Measurements from ENCODE around the gene FUBP3. TPM values are rescaled to one million over a fixed set of nuclear protein-coding genes. Genes with fewer than 3 reads are reported as not detected.

FUBP3 gene
- polyA plus RNA-seq, 1 of the 3 experiments (the other 2 are of a cell fraction), result 55.1 TPM

DNA sequence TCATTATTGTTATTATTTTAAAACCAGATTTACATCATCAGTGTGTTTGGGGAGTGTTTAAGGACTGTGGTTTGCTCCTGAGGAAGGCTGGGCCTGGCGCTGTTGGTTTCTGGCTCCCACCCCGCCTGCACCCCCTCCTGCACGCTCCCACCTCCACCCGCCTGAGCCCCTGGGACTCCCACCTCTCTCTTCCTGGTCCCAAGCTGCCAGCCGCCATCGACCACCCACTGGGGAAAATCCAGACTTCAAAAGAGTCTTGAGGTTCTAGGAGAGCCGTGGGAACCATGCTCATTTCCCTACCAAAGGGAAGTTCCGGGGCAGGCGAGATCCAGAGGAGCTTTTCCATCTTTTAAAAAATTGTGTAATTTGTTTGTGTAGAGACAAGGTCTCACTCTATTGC is 35.0 kb upstream of the FUBP3 start:
- DNase-seq, result no peak
- Histone ChIP-seq H3K9ac (no peak overlapping the region), H3K4me3 (ENCODE audit: low read depth in 2 of 2, low read length in 1 of 2) (no peak overlapping the region), H3K4me2 (no peak overlapping the region), H3K79me2 (ENCODE audit: insufficient read depth) (no peaks in the 10 kb centered on the region), H3K9me3 (no peaks in the 10 kb centered on the region), H3K27ac (ENCODE audit: low read depth in 2 of 2, low read length in 1 of 2) (no peak overlapping the region), H3K9me2 (no peaks in the 10 kb centered on the region), H3F3A (replicated peaks; ENCODE audit: insufficient read depth) (no peaks in the 10 kb centered on the region), H3K36me3 (replicated peaks in 1 of 2; ENCODE audit: control insufficient read depth in 1 of 2, insufficient read depth in 2 of 2, low read length in 1 of 2) (no peaks in the 10 kb centered on the region), H3K27me3 (ENCODE audit: insufficient read depth) (0 out of 2 replicates have a peak, but pooled peaks cover 6% of the 10 kb centered on the region), H2AFZ (ENCODE audit: low read depth) (no peak overlapping the region), H3K4me1 (ENCODE audit: control insufficient read depth in 1 of 2, insufficient read depth in 2 of 2, low read depth in 1 of 2, low read length in 1 of 2) (no peaks in the 10 kb centered on the region), H4K20me1 (ENCODE audit: insufficient read depth) (no peaks in the 10 kb centered on the region)
- TF ChIP-seq SMC3 (IDR thresholded peaks at IDR 0.05; ENCODE audit: low read depth, low read length) (no peak), ELF1 (IDR thresholded peaks at IDR 0.05) (no peak), RAD21 (IDR thresholded peaks at IDR 0.05; ENCODE audit: low read length) (no peak), FOSL2 (IDR thresholded peaks at IDR 0.05; ENCODE audit: borderline replicate concordance, low read depth) (no peak), TCF12 (IDR thresholded peaks at IDR 0.05) (no peak), YY1 (IDR thresholded peaks at IDR 0.05; ENCODE audit: low read depth) (no peak)
- CTCF ChIA-PET, result interaction anchor here (0.6 kb wide), 1 partner anchor 10 kb away, joined by 3 read pairs; no protein-coding TSS in a partner anchor
- 77% methylated on average over 9 of the region's 9 CpGs for WGBS (ENCODE audit: low lambda C conversion rate)
- POLR2A ChIA-PET, result no interaction called here

- no peak overlapping the region for H2AFZ ChIP-seq (ENCODE audit: low read depth)
- no peaks in the 10 kb centered on the region for H3K9me3 ChIP-seq
- TF ChIP-seq SIN3A (IDR thresholded peaks at IDR 0.05; ENCODE audit: borderline replicate concordance, low read depth, low read length), result no peak
- no peaks in the 10 kb centered on the region for H3K36me3 ChIP-seq (replicated peaks in 1 of 2; ENCODE audit: control insufficient read depth in 1 of 2, insufficient read depth in 2 of 2, low read length in 1 of 2)
- H3K79me2 ChIP-seq (ENCODE audit: insufficient read depth), result no peaks in the 10 kb centered on the region
- no peak for DNase-seq
- CTCF ChIA-PET, result no interaction called here
- no peaks in the 10 kb centered on the region for H3F3A ChIP-seq (replicated peaks; ENCODE audit: insufficient read depth)
- H3K4me3 ChIP-seq (ENCODE audit: low read depth in 2 of 2, low read length in 1 of 2), result no peak overlapping the region
- H3K4me2 ChIP-seq, result no peak overlapping the region
- H3K27me3 ChIP-seq (ENCODE audit: insufficient read depth), result 0 out of 2 replicates have a peak, but pooled peaks cover 6% of the 10 kb centered on the region
- H3K9me2 ChIP-seq, result no peaks in the 10 kb centered on the region
- 44% methylated on average over 3 of the region's 6 CpGs for WGBS (ENCODE audit: low lambda C conversion rate)
- no peak overlapping the region for H3K27ac ChIP-seq (ENCODE audit: low read depth in 2 of 2, low read length in 1 of 2)
- H4K20me1 ChIP-seq (ENCODE audit: insufficient read depth), result no peaks in the 10 kb centered on the region
- POLR2A ChIA-PET, result no interaction called here
- H3K9ac ChIP-seq, result no peak overlapping the region
- H3K4me1 ChIP-seq (ENCODE audit: control insufficient read depth in 1 of 2, insufficient read depth in 2 of 2, low read depth in 1 of 2, low read length in 1 of 2), result no peaks in the 10 kb centered on the region
Observed at GRCh38 chr9:130548103-130548502, 31.3 kb upstream of the FUBP3 start.

GRCh38 chr9:130549093-130549735 is 30.2 kb upstream of the FUBP3 start:
- 62% methylated on average over 5 of the region's 5 CpGs for WGBS (ENCODE audit: low lambda C conversion rate)
- DNase-seq, result no peak

More at GRCh38 chr9:130549093-130549735, 30.2 kb upstream of the FUBP3 start:
- no peak overlapping the region for H2AFZ ChIP-seq (ENCODE audit: low read depth)
- no peak overlapping the region for H3K9ac ChIP-seq
- H3K27me3 ChIP-seq (ENCODE audit: insufficient read depth), result peaks cover 6% of the 10 kb centered on the region; the same call in 1 of the 2 replicates
- H3K36me3 ChIP-seq (replicated peaks in 1 of 2; ENCODE audit: control insufficient read depth in 1 of 2, insufficient read depth in 2 of 2, low read length in 1 of 2), result no peaks in the 10 kb centered on the region
- H4K20me1 ChIP-seq (ENCODE audit: insufficient read depth), result no peaks in the 10 kb centered on the region
- H3K79me2 ChIP-seq (ENCODE audit: insufficient read depth), result no peaks in the 10 kb centered on the region
- H3K4me3 ChIP-seq (ENCODE audit: low read depth in 2 of 2, low read length in 1 of 2), result no peak overlapping the region
- H3K27ac ChIP-seq (ENCODE audit: low read depth in 2 of 2, low read length in 1 of 2), result no peak overlapping the region
- H3K9me2 ChIP-seq, result no peaks in the 10 kb centered on the region
- no peaks in the 10 kb centered on the region for H3F3A ChIP-seq (replicated peaks; ENCODE audit: insufficient read depth)
- CTCF ChIA-PET, result no interaction called here
- no peak overlapping the region for H3K4me2 ChIP-seq
- H3K9me3 ChIP-seq, result no peaks in the 10 kb centered on the region
- TF ChIP-seq CTCF (IDR thresholded peaks at IDR 0.05), result no peak
- peak; percentile 75; the same call in 1 of the 2 replicates for TF ChIP-seq USF1 (IDR thresholded peaks at IDR 0.05; ENCODE audit: borderline replicate concordance, low read depth)
- no peak for TF ChIP-seq TAF1 (IDR thresholded peaks at IDR 0.05; ENCODE audit: borderline replicate concordance, low read depth, low read length)
- POLR2A ChIA-PET, result no interaction called here
- H3K4me1 ChIP-seq (ENCODE audit: control insufficient read depth in 1 of 2, insufficient read depth in 2 of 2, low read depth in 1 of 2, low read length in 1 of 2), result no peaks in the 10 kb centered on the region
